SK-N-SH treated with all-trans-retinoic acid at 6 μM for 48 hours (cell line): ENCODE data around the gene ENTPD7.

Source experiments
- ATAC-seq: fragments of 200-7000 bp; cut with Tn5 transposase; 3 replicates; pipeline ENCODE4 v1.9.1; 2020; ENCODE audit warnings: mild to moderate bottlenecking, moderate library complexity
- ARNTL ChIP-seq: fragments of 450-650 bp; formaldehyde crosslinking; IDR thresholded peaks from 2 replicates; pipeline ENCODE4 v1.5.0; 2020; ENCODE audit warnings: low read depth, mild to moderate bottlenecking, moderate library complexity, borderline replicate concordance
- BACH2 ChIP-seq: fragments of 250-450 bp; sonication (Bioruptor Pico); IDR thresholded peaks from 2 replicates; pipeline ENCODE4 v1.9.0; 2021; ENCODE audit warnings: mild to moderate bottlenecking, borderline replicate concordance
- CSDC2 ChIP-seq: fragments of 250-450 bp; sonication (Bioruptor Pico); IDR thresholded peaks from 2 replicates; pipeline ENCODE4 v1.5.0; 2020; ENCODE audit warnings: mild to moderate bottlenecking, moderate library complexity
- ESRRG ChIP-seq: fragments of 250-450 bp; sonication (Bioruptor Pico); IDR thresholded peaks from 2 replicates; pipeline ENCODE4 v1.6.1; 2021; ENCODE audit warnings: mild to moderate bottlenecking
- GLIS3 ChIP-seq: fragments of 250-450 bp; sonication (Bioruptor Pico); IDR thresholded peaks from 2 replicates; pipeline ENCODE4 v1.5.0; 2020; ENCODE audit warnings: mild to moderate bottlenecking, moderate library complexity
- ISL1 ChIP-seq: fragments of 250-450 bp; sonication (Bioruptor Pico); IDR thresholded peaks from 2 replicates; pipeline ENCODE4 v2.1.2; 2022; ENCODE audit warnings: mild to moderate bottlenecking, moderate library complexity
- OSR1 ChIP-seq: fragments of 250-450 bp; sonication (Bioruptor Pico); IDR thresholded peaks from 2 replicates; pipeline ENCODE4 v1.8.0; 2022; ENCODE audit warnings: moderate library complexity, mild to moderate bottlenecking, inconsistent platforms
- POU6F1 ChIP-seq: fragments of 250-450 bp; sonication (Bioruptor Pico); IDR thresholded peaks from 2 replicates; pipeline ENCODE4 v1.8.0; 2021; ENCODE audit warnings: low read depth, mild to moderate bottlenecking, moderate library complexity, borderline replicate concordance
- SNAI2 ChIP-seq: fragments of 250-450 bp; sonication (Bioruptor Pico); IDR thresholded peaks from 2 replicates; pipeline ENCODE4 v1.5.0; 2020; ENCODE audit warnings: mild to moderate bottlenecking, moderate library complexity
- TCF4 ChIP-seq: fragments of 250-450 bp; sonication (Bioruptor Pico); IDR thresholded peaks from 2 replicates; pipeline ENCODE4 v1.8.0; 2021; ENCODE audit warnings: mild to moderate bottlenecking, moderate library complexity, borderline replicate concordance
- TOX ChIP-seq: fragments of 250-450 bp; sonication (Bioruptor Pico); IDR thresholded peaks from 2 replicates; pipeline ENCODE4 v1.8.0; 2021; ENCODE audit warnings: mild to moderate bottlenecking, moderate library complexity, borderline replicate concordance
- ZC3H10 ChIP-seq: fragments of 250-450 bp; sonication (Bioruptor Pico); IDR thresholded peaks from 2 replicates; pipeline ENCODE4 v1.5.1; 2021; ENCODE audit warnings: mild to moderate bottlenecking, moderate library complexity
- ZFP3 ChIP-seq: fragments of 250-450 bp; sonication (Bioruptor Pico); IDR thresholded peaks from 2 replicates; pipeline ENCODE4 v1.5.0; 2020; ENCODE audit warnings: mild to moderate bottlenecking, moderate library complexity
- ZFP30 ChIP-seq: fragments of 450-650 bp; formaldehyde crosslinking; IDR thresholded peaks from 2 replicates; pipeline ENCODE4 v1.5.0; 2022; ENCODE audit warnings: mild to moderate bottlenecking, moderate library complexity
- ZNF565 ChIP-seq: fragments of 450-650 bp; formaldehyde crosslinking; conservative IDR thresholded peaks from 2 replicates; pipeline ENCODE4 v1.5.0; 2020; ENCODE audit warnings: low read depth, mild to moderate bottlenecking, moderate library complexity
- ZNF8 ChIP-seq: fragments of 450-650 bp; formaldehyde crosslinking; IDR thresholded peaks from 2 replicates; pipeline ENCODE4 v1.5.0; 2020; ENCODE audit warnings: mild to moderate bottlenecking, moderate library complexity
- TF ChIP-seq, protein P1 (sequence below): fragments of 250-450 bp; sonication (Bioruptor Pico); IDR thresholded peaks from 2 replicates; pipeline ENCODE4 v1.5.1; 2020; ENCODE audit warnings: low read depth, mild to moderate bottlenecking, moderate library complexity
- TF ChIP-seq, protein P2 (sequence below): fragments of 250-450 bp; sonication (Bioruptor Pico); IDR thresholded peaks from 2 replicates; pipeline ENCODE4 v1.5.0; 2020; ENCODE audit warnings: mild to moderate bottlenecking, moderate library complexity
- TF ChIP-seq, protein P3 (sequence below): fragments of 250-450 bp; sonication (Bioruptor Pico); IDR thresholded peaks from 2 replicates; pipeline ENCODE4 v1.8.0; 2020; ENCODE audit warnings: mild to moderate bottlenecking, moderate library complexity, borderline replicate concordance
- TF ChIP-seq, protein P4 (sequence below): fragments of 250-450 bp; sonication (Bioruptor Pico); IDR thresholded peaks from 2 replicates; pipeline ENCODE4 v1.5.1; 2021; ENCODE audit warnings: mild to moderate bottlenecking, moderate library complexity

ENTPD7 gene

GRCh38 chr10:99633832-99634231 lies 25.5 kb upstream of the ENTPD7 start:
- no peak for TF ChIP-seq ARNTL (CRISPR knock-in tag)
- no peak for TF ChIP-seq GLIS3 (CRISPR knock-in tag)
- TF ChIP-seq POU6F1 (CRISPR knock-in tag) = no peak
- TF ChIP-seq ZFP30 (CRISPR knock-in tag) = no peak
- TF ChIP-seq, protein P1, sequence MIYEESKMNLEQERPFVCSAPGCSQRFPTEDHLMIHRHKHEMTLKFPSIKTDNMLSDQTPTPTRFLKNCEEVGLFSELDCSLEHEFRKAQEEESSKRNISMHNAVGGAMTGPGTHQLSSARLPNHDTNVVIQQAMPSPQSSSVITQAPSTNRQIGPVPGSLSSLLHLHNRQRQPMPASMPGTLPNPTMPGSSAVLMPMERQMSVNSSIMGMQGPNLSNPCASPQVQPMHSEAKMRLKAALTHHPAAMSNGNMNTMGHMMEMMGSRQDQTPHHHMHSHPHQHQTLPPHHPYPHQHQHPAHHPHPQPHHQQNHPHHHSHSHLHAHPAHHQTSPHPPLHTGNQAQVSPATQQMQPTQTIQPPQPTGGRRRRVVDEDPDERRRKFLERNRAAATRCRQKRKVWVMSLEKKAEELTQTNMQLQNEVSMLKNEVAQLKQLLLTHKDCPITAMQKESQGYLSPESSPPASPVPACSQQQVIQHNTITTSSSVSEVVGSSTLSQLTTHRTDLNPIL (CRISPR knock-in tag) = no peak
- TF ChIP-seq, protein P2, sequence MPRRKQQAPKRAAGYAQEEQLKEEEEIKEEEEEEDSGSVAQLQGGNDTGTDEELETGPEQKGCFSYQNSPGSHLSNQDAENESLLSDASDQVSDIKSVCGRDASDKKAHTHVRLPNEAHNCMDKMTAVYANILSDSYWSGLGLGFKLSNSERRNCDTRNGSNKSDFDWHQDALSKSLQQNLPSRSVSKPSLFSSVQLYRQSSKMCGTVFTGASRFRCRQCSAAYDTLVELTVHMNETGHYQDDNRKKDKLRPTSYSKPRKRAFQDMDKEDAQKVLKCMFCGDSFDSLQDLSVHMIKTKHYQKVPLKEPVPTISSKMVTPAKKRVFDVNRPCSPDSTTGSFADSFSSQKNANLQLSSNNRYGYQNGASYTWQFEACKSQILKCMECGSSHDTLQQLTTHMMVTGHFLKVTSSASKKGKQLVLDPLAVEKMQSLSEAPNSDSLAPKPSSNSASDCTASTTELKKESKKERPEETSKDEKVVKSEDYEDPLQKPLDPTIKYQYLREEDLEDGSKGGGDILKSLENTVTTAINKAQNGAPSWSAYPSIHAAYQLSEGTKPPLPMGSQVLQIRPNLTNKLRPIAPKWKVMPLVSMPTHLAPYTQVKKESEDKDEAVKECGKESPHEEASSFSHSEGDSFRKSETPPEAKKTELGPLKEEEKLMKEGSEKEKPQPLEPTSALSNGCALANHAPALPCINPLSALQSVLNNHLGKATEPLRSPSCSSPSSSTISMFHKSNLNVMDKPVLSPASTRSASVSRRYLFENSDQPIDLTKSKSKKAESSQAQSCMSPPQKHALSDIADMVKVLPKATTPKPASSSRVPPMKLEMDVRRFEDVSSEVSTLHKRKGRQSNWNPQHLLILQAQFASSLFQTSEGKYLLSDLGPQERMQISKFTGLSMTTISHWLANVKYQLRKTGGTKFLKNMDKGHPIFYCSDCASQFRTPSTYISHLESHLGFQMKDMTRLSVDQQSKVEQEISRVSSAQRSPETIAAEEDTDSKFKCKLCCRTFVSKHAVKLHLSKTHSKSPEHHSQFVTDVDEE (CRISPR knock-in tag) = no peak
- TF ChIP-seq, protein P3, sequence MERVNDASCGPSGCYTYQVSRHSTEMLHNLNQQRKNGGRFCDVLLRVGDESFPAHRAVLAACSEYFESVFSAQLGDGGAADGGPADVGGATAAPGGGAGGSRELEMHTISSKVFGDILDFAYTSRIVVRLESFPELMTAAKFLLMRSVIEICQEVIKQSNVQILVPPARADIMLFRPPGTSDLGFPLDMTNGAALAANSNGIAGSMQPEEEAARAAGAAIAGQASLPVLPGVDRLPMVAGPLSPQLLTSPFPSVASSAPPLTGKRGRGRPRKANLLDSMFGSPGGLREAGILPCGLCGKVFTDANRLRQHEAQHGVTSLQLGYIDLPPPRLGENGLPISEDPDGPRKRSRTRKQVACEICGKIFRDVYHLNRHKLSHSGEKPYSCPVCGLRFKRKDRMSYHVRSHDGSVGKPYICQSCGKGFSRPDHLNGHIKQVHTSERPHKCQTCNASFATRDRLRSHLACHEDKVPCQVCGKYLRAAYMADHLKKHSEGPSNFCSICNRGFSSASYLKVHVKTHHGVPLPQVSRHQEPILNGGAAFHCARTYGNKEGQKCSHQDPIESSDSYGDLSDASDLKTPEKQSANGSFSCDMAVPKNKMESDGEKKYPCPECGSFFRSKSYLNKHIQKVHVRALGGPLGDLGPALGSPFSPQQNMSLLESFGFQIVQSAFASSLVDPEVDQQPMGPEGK = no peak
- TF ChIP-seq, protein P4, sequence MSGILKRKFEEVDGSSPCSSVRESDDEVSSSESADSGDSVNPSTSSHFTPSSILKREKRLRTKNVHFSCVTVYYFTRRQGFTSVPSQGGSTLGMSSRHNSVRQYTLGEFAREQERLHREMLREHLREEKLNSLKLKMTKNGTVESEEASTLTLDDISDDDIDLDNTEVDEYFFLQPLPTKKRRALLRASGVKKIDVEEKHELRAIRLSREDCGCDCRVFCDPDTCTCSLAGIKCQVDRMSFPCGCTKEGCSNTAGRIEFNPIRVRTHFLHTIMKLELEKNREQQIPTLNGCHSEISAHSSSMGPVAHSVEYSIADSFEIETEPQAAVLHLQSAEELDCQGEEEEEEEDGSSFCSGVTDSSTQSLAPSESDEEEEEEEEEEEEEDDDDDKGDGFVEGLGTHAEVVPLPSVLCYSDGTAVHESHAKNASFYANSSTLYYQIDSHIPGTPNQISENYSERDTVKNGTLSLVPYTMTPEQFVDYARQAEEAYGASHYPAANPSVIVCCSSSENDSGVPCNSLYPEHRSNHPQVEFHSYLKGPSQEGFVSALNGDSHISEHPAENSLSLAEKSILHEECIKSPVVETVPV (CRISPR knock-in tag) = no peak
- TF ChIP-seq OSR1 = no peak
- TF ChIP-seq CSDC2 (CRISPR knock-in tag) = no peak
- TF ChIP-seq BACH2 (CRISPR knock-in tag) = no peak
- no peak for TF ChIP-seq ZFP3 (CRISPR knock-in tag)
- no peak for TF ChIP-seq ESRRG
- TF ChIP-seq ZNF565 (CRISPR knock-in tag) = no peak
- TF ChIP-seq SNAI2 (CRISPR knock-in tag) = no peak
- TF ChIP-seq, all 23 proteins: peak for 0
- ATAC-seq = no peak

- no peak for ATAC-seq
Observed at GRCh38 chr10:99647601-99648151, 11.6 kb upstream of the ENTPD7 start.

More at GRCh38 chr10:99647601-99648151, 11.6 kb upstream of the ENTPD7 start:
- no peak for TF ChIP-seq ARNTL (CRISPR knock-in tag)
- no peak for TF ChIP-seq POU6F1 (CRISPR knock-in tag)
- TF ChIP-seq ZC3H10 (CRISPR knock-in tag) = no peak
- no peak for TF ChIP-seq ZNF8 (CRISPR knock-in tag)
- TF ChIP-seq, protein P2 (CRISPR knock-in tag) = no peak
- no peak for TF ChIP-seq ZNF565 (CRISPR knock-in tag)
- no peak for TF ChIP-seq ISL1 (CRISPR knock-in tag)
- TF ChIP-seq ZFP3 (CRISPR knock-in tag) = no peak
- no peak for TF ChIP-seq GLIS3 (CRISPR knock-in tag)
- TF ChIP-seq TOX (CRISPR knock-in tag) = no peak
- TF ChIP-seq ZFP30 (CRISPR knock-in tag) = no peak
- no peak for TF ChIP-seq BACH2 (CRISPR knock-in tag)
- no peak for TF ChIP-seq SNAI2 (CRISPR knock-in tag)
- TF ChIP-seq, protein P1 (CRISPR knock-in tag) = no peak
- TF ChIP-seq TCF4 (CRISPR knock-in tag) = no peak
- no peak for TF ChIP-seq ESRRG
- no peak for TF ChIP-seq OSR1
